Stimulated activated naive CD8-positive, alpha-beta T cell treated with anti-CD3 and anti-CD28 coated beads, Interleukin-15, amount 100 ng/mL, for 72 hours (primary cell): ENCODE results near the gene C1orf35.

Source experiments
- ATAC-seq: fragments of 150-1000 bp; cut with Tn5 transposase; 2 replicates; pipeline ENCODE4 v1.10.0; 2021; ENCODE audit warnings: mild to moderate bottlenecking, moderate library complexity
- DNase-seq, 2 donors: peaks; one replicate each; pipeline ENCODE4 v3.0.0; 2021 to 2022
- H3K27ac Mint-ChIP-seq, 2 donors: one replicate each; pipeline ENCODE4 v1.8.0; 2022; ENCODE audit warnings: mild to moderate bottlenecking in 2 of 2, mixed read lengths in 2 of 2, moderate library complexity in 2 of 2
- H3K27me3 Mint-ChIP-seq: one replicate; pipeline ENCODE4 v1.8.0; 2022; ENCODE audit warnings: mixed read lengths
- H3K4me1 Mint-ChIP-seq: one replicate; pipeline ENCODE4 v1.8.0; 2022; ENCODE audit warnings: mild to moderate bottlenecking, mixed read lengths
- H3K4me3 Mint-ChIP-seq, 2 donors: one replicate each; pipeline ENCODE4 v1.8.0; 2022; ENCODE audit warnings: mild to moderate bottlenecking in 2 of 2, mixed read lengths in 2 of 2, moderate library complexity in 1 of 2
- H3K9me3 Mint-ChIP-seq, 2 donors: one replicate each; pipeline ENCODE4 v1.8.0; 2022; ENCODE audit warnings: mixed read lengths in 2 of 2

Gene C1orf35

DNA sequence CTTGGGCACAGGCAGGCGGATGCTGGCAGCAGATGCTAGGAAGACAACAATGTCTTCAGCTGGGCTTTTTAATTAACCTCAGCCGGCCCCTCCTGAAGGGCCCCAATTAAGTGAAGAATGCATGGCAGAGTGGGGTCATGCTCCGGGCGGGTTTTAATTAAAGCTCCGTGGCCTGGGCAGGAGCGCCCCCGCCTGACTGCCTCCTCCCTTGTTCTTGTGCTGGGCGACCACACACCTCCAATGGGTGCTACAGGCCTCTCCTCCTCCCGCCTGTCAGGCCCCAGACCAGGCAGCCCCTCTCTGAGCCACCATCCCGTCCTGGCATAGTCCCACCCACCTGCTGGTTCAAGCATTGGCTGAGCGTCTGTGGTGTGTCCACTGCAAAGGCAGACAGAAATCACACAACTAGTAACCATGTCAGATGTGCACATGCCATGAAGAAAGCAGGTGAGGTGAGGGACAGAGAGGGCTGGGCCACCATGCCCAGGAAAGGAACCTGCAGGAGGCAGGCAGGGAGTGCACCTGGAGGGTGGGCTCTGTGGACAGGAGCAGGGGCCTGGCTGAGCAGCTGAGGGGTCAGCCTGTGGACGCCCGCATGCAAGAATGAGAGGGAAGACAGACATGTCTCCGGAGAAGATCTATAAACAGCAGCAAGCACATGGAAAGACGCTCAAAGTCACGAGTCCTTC lies 29.1 kb downstream of the C1orf35 start:
- Mint-ChIP-seq H3K27ac (no peak overlapping the region), H3K27me3 (no peaks in the 10 kb centered on the region), H3K4me1 (peaks cover 16% of the 10 kb centered on the region), H3K4me3 (no peak overlapping the region), H3K9me3 (no peaks in the 10 kb centered on the region)
- ATAC-seq (no peak), DNase-seq (no peak)

- Mint-ChIP-seq H3K9me3 (no peaks in the 10 kb centered on the region), H3K27ac (no peak overlapping the region), H3K27me3 (no peaks in the 10 kb centered on the region), H3K4me1 (peaks cover 10% of the 10 kb centered on the region), H3K4me3 (no peak overlapping the region)
- ATAC-seq = peak; percentile 11
- no peak for DNase-seq
These were observed 29.9 kb downstream of the C1orf35 start for GRCh38 chr1:228073061-228073856.

DNA sequence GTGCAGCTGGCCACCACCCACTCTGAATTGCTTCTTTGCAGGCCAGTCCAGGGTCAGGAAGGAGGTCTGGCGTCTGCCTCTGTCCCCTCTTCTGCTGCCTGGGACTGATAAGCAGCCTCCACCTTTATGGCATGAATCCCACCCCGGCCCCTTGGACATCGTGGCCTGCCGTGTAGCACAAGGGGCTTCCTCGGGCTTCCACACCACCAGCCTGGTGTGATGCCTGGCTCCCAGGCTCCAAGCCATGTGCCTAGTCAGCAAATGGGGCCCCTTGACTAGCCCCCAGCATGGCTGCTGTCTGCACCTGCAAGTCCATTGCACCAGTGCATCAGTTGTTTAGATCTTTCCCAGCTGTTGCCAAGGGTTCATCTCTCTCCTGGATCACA lies 30.5 kb downstream of the C1orf35 start:
- Mint-ChIP-seq H3K27ac (no peak overlapping the region), H3K4me3 (no peak overlapping the region)

GRCh38 chr1:228071839-228072657 lies 31.1 kb downstream of the C1orf35 start:
- no peak overlapping the region for H3K4me3 Mint-ChIP-seq
- no peak overlapping the region for H3K27ac Mint-ChIP-seq
- DNase-seq = no peak
- peaks cover 1% of the 10 kb centered on the region for H3K4me1 Mint-ChIP-seq
- no peaks in the 10 kb centered on the region for H3K9me3 Mint-ChIP-seq
- H3K27me3 Mint-ChIP-seq = peaks cover 3% of the 10 kb centered on the region
- peak; percentile 24 for ATAC-seq

More for the DNA sequence above, 30.5 kb downstream of the C1orf35 start:
- Mint-ChIP-seq H3K9me3 (no peaks in the 10 kb centered on the region), H3K27me3 (no peaks in the 10 kb centered on the region), H3K4me1 (peaks cover 7% of the 10 kb centered on the region)
- ATAC-seq (no peak), DNase-seq (no peak)

DNA sequence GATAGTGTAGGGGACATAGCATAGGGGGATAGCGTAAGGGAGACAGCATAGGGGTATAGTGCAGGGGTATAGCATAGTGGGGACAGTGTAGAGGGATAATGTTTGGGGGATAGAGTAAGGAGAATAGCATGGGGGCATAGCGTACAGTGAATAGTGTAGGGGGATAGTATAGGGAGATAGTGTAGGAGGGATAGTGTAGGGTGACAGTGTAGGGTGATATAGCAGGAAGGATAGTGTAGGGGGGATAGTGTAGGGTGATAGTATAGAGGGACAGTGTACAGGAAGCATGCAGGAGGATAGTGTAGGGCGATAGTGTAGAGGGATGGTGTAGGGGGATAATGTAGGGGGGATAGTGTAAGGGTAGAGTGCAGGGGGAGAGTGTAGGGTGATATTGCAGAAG lies 32.3 kb downstream of the C1orf35 start:
- H3K27me3 Mint-ChIP-seq = peaks cover 15% of the 10 kb centered on the region
- DNase-seq (no peak), ATAC-seq (peak; percentile 10)
- no peak overlapping the region for H3K4me3 Mint-ChIP-seq
- H3K27ac Mint-ChIP-seq = no peak overlapping the region
- H3K9me3 Mint-ChIP-seq = no peaks in the 10 kb centered on the region
- H3K4me1 Mint-ChIP-seq = no peaks in the 10 kb centered on the region

- no peak for ATAC-seq
- Mint-ChIP-seq H3K9me3 (no peaks in the 10 kb centered on the region), H3K4me3 (no peak overlapping the region), H3K27me3 (peaks cover 22% of the 10 kb centered on the region), H3K27ac (no peak overlapping the region), H3K4me1 (no peaks in the 10 kb centered on the region)
- DNase-seq = no peak
These were observed 33.0 kb downstream of the C1orf35 start for GRCh38 chr1:228070173-228070572.

DNA sequence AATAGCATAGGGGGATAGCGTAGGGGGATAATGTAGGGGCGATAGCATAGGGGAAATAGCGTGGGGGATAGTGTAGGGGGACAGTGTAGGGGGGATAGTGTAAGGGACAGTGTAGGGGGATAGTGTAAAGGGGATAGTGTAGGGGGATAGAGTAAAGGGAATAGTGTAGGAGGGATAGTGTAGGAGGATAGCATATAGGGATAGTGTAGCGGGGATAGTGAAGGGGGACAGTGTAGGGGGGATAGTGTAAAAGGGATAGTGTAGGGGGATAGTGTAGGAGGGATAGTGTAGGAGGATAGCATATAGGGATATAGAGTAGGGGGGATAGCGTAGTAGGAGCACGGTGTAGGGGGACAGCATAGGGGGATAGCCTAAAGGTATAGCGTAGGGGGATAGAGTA lies 34.8 kb downstream of the C1orf35 start:
- ATAC-seq (no peak), DNase-seq (no peak)
- no peak overlapping the region for H3K4me3 Mint-ChIP-seq
- peaks cover 27% of the 10 kb centered on the region for H3K27me3 Mint-ChIP-seq
- H3K27ac Mint-ChIP-seq = no peak overlapping the region
- H3K9me3 Mint-ChIP-seq = no peaks in the 10 kb centered on the region
- no peaks in the 10 kb centered on the region for H3K4me1 Mint-ChIP-seq

DNA sequence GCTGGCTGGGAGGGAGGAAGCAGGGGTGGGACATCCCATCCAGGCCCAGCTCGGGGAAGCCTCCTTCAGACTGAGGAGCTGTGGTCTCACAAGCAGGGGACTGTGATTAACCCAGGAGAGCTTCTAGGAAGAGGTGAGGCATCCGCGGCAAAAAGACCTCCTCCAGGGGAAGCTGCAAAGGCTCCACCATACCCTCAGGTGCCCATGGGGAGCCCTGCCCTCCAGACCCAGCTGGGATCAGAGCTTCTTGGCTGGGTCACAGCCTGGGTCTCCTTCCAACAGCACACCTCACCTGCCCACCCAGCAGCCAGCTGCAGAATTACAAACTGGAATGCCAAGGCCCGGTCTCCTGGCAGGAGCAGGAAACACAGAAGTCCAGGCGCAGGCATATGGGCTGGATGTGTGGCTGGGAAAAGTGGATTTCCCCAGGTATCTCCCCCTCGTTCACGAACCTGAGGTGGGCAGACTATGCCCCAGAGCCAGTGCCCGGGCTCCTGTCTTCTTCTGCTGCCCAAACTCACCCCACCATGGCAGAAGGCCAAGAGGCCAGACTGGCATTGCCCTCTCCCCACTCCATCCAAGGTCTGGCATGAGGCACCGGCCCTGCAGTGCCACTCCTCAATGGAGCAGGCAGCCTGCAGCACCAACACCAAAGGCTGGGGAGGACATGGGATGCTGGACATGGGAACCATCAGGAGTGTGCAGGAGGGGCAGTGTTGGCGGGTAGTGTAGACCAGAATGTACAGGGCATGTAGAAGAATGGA lies 36.1 kb downstream of the C1orf35 start:
- Mint-ChIP-seq H3K4me1 (no peaks in the 10 kb centered on the region), H3K4me3 (no peak overlapping the region), H3K27ac (peak overlapping the region in 1 of 2 donors; percentile 44), H3K27me3 (peaks cover 38% of the 10 kb centered on the region), H3K9me3 (no peaks in the 10 kb centered on the region)
- ATAC-seq = no peak
- no peak for DNase-seq

DNA sequence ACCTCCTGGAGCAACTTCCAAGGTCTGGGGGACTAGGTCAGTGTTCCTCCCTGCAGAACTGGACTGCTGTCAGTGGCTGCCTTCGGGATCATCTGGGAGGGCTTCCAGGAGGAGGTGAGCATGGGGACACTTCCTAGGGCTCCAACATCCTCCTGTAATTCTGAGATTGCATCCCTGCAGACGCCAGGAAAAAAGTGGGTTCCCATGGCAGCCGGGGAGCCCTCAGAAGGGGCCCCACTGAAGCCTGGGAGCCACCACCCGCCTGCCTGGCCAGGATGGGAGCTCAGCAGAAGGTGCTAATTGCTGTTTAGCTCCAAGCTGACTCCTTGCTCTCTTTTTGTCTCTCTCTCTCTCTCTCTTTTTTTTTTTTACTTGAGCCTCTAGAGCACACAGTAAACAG lies 36.7 kb downstream of the C1orf35 start:
- Mint-ChIP-seq H3K4me1 (no peaks in the 10 kb centered on the region), H3K9me3 (no peaks in the 10 kb centered on the region), H3K4me3 (no peak overlapping the region), H3K27me3 (peaks cover 45% of the 10 kb centered on the region), H3K27ac (peak overlapping the region in 1 of 2 donors; percentile 44)
- ATAC-seq (no peak), DNase-seq (no peak)

- Mint-ChIP-seq H3K27me3 (peaks cover 52% of the 10 kb centered on the region), H3K27ac (no peak overlapping the region), H3K4me1 (peaks cover 7% of the 10 kb centered on the region), H3K4me3 (no peak overlapping the region), H3K9me3 (no peaks in the 10 kb centered on the region)
- ATAC-seq (no peak), DNase-seq (no peak)
These were observed 37.4 kb downstream of the C1orf35 start for GRCh38 chr1:228065543-228066347.

GRCh38 chr1:228064741-228065542 lies 38.2 kb downstream of the C1orf35 start:
- Mint-ChIP-seq H3K9me3 (no peaks in the 10 kb centered on the region), H3K4me1 (peaks cover 15% of the 10 kb centered on the region), H3K4me3 (no peak overlapping the region), H3K27ac (no peak overlapping the region), H3K27me3 (peaks cover 60% of the 10 kb centered on the region)
- DNase-seq (no peak), ATAC-seq (no peak)

DNA sequence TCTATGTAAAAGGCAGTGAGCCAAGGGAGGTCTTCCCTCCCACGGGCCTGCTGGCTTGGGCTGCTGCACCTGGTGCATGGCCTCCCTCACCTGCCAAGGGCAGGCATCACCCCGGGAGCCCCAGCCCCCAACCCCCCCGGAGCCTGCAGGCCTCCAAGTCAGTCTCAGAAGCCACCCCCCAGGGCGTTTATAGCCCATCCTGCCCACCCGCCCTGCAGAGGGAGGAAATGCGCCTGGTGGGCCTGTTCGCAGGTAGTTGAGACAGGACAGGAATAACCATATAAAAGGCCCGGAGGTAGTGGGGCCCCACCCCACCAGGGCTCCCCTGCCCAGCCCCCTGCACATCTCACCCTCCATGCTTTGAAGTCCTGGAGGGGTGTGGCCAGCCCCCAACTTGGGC lies 38.8 kb downstream of the C1orf35 start:
- H3K27me3 Mint-ChIP-seq = peaks cover 66% of the 10 kb centered on the region
- no peak overlapping the region for H3K4me3 Mint-ChIP-seq
- no peak for ATAC-seq
- no peak overlapping the region for H3K27ac Mint-ChIP-seq
- H3K4me1 Mint-ChIP-seq = peaks cover 21% of the 10 kb centered on the region
- no peak for DNase-seq
- H3K9me3 Mint-ChIP-seq = no peaks in the 10 kb centered on the region

- H3K27me3 Mint-ChIP-seq = peaks cover 74% of the 10 kb centered on the region
These were observed 39.6 kb downstream of the C1orf35 start for GRCh38 chr1:228063251-228064191.

More at GRCh38 chr1:228063251-228064191, 39.6 kb downstream of the C1orf35 start:
- Mint-ChIP-seq H3K4me1 (peaks cover 29% of the 10 kb centered on the region), H3K27ac (no peak overlapping the region), H3K9me3 (no peaks in the 10 kb centered on the region), H3K4me3 (no peak overlapping the region)
- DNase-seq (no peak), ATAC-seq (no peak)
